GM12865 (cell line): ENCODE measurements around the gene JARID2.
A peak's percentile ranks its signal among the peaks of the same experiment; 100 is the strongest.

ENCODE experiments used
- DNase-seq: peaks from one replicate; pipeline ENCODE4 v3.0.0; 2010; ENCODE audit warnings: low read depth
- H3K4me3 ChIP-seq: 2 replicates; pipeline ENCODE4 v1.5.1; 2011; ENCODE audit warnings: mild to moderate bottlenecking, low read depth, low read length, control low read depth
- TF ChIP-seq, protein P1 (sequence below): IDR thresholded peaks from 2 replicates; pipeline ENCODE4 v1.5.1; 2011; ENCODE audit warnings: low read length, control low read depth, low read depth, inconsistent platforms; ENCODE audit not compliant: insufficient read depth; ENCODE audit errors: missing control alignments

JARID2 gene

DNA sequence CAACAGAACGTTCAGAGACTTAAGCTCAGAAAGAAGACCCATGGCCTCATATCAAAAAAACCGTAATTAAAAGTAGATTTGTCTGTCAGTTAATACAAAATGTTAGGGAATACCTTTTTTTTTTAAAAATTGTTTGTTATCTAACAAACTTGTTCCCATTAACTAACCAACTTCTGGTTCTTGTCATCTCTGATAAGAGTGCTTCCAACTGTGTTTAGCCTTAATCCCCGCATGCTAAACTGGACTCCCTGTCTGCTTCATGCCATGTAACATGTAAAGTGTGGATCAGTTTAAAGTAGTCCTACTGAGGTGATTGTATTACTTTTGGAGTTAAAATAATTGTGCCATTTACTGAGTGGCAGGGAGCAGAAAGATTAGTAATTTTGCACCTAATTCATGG, 6.3 kb downstream of the JARID2 start:
- no peak overlapping the region for H3K4me3 ChIP-seq
- DNase-seq, result no peak

DNA sequence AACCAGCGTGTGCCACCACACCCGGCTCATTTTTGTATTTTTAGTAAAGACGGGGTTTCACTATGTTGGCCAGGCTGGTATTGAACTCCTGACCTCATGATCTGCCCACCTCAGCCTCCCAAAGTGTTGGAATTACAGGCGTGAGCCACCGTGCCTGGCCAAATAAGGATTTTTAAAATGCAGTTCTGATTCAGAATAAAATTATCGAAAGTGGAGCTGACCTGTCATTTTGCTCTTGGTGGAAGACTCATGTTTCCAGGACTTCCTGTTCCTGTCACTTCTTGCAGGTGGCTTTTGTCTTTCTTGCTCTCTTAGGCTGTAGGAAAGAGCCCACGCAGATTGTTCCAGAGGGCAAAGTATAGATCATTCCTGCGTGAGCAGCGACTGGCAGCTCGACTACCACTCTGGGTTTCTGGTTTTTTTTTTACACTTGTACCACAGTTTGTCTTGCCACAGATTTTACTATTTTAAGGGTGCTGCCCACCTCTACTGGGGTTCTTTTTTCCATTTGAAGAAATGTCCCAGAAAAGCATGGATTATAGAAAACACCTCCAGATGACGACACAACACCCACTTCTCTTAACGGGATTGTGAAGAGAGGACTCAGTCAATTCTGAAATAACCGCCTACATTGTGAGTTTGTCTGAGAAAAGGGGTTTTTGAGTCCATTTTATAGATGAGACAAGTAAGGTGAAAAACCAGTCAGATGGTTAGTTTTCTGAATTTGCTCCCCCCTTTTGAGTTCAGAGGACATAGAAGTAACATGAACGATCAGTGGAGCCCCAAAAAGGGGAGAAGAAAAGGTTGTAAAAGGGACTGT, 7.5 kb downstream of the JARID2 start:
- TF ChIP-seq, protein P1, sequence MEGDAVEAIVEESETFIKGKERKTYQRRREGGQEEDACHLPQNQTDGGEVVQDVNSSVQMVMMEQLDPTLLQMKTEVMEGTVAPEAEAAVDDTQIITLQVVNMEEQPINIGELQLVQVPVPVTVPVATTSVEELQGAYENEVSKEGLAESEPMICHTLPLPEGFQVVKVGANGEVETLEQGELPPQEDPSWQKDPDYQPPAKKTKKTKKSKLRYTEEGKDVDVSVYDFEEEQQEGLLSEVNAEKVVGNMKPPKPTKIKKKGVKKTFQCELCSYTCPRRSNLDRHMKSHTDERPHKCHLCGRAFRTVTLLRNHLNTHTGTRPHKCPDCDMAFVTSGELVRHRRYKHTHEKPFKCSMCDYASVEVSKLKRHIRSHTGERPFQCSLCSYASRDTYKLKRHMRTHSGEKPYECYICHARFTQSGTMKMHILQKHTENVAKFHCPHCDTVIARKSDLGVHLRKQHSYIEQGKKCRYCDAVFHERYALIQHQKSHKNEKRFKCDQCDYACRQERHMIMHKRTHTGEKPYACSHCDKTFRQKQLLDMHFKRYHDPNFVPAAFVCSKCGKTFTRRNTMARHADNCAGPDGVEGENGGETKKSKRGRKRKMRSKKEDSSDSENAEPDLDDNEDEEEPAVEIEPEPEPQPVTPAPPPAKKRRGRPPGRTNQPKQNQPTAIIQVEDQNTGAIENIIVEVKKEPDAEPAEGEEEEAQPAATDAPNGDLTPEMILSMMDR, result no peak
- DNase-seq, result peak; percentile 45
- H3K4me3 ChIP-seq, result peak overlapping the region; percentile 23; the same call in 1 of the 2 replicates

More for the DNA sequence above, 6.3 kb downstream of the JARID2 start:
- TF ChIP-seq, protein P1, result no peak

DNA sequence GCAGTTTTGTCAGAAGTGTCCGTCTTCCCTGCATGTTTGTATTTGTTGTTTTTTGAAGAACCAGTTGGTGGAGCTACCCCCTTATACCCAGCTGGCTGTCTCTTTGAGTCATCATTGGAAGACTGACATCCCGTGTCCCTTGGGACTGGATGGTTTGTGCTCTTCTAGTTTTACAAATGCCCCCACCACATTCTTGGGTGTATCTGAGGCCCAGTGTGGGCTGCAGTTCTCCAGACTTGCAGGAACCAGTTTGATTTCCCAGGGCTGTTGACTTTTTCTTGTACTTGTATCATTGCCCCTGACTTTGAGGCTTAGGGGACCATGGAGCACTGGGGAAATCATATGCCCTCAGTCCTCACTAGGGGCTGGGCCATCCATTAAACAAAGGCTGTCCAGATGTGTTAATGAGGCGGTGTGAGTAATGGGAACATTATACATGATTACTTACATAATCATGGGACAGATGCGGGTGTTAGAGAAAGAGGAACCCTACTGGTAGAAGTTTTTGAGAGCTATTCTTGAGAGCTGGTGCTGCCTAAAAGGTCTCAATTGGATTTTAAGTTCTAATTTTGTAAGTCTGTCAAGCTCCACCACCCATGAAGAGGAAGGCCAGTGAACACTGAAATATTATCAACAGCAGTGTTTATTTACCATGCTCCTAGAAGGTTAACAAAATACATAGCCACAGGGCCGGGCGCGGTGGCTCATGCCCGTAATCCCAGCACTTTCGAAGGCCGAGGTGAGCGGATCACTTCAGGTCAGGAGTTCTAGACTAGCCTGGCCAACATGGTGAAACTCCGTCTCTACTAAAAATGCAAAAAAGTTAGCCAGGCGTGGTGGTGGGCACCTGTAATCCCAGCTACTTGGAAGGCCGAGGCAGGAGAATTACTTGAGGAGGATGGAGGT, 8.5 kb downstream of the JARID2 start:
- DNase-seq, result peak; percentile 86
- TF ChIP-seq, protein P1, result peak; percentile 29
- no peak overlapping the region for H3K4me3 ChIP-seq

DNA sequence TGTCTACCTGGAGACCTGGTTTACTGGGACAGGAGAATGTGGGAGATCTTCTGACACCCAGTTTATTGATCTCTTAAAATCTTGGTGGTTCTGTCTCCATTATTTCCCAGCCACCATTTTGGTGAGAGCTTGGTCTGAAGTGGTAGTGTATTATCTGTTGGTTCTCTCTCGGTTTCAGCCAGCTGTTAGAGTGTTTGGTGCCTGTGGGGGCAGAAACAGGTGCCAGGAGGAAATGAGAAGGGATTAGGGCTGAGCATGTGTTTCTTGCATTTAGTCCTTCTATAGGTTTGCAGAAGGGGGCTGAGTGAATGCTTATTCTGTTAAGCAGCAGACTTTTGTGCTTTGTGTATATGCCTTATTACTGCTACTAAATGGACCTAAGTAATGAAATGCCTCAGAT, 9.6 kb downstream of the JARID2 start:
- DNase-seq, result peak; percentile 86
- no peak overlapping the region for H3K4me3 ChIP-seq
- TF ChIP-seq, protein P1, result no peak

DNA sequence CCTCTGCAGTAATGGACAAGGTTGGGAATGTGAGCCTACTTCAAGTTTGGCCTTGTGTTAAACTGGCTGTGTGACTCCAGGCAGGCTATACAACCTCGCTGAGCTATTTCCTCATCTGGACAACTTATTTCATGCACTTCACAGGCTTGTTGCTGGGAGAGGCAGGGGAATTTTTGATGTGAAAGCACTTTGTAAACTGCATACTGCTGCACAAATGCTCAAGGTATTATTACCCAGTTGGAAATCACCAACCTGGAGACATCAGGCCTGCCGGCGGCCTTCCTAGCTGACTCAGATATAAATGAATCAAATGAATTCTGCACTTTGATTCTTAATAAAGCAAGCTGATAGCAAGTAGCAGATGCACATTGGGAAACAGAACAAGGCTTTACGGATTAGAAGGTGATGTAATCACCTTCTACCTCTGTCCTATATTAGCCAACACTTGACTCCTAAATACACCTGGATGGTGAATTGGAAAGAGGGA, 10.1 kb downstream of the JARID2 start:
- no peak overlapping the region for H3K4me3 ChIP-seq
- TF ChIP-seq, protein P1, result no peak
- DNase-seq, result peak; percentile 50

DNA sequence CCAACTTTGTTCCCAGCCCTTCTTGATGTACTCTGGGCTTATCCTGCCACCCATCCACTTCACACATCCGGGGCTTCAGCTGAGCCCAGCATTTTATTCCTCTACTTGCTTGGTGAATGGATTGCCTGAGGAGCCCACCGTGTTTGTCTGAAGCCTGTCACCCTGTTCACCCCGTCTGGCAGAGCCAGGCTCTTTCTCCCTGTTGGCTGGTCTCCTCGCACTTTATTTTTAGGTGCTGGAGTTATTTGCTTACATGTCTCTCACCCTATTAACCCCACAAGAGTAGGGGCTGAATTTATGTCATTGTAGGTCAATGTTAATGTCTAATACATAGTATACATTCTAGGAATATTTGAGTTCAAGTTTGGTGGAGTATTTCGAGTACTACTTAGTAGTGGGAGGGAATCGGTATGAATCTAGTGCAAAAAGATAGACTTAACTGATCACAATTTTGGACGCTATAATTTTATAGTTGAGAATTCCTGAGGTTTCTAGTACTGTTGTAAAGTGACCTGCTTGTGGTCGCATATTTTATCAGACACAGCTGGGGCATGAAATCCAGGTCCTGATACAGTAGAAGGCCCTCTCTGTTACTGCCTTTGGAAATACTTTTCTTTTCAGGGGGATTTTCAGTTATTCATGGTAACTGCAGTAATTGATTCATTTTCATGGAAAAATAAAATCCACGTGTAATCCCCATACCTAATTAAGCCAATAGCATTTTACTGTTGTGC, 10.8 kb downstream of the JARID2 start:
- DNase-seq, result no peak
- TF ChIP-seq, protein P1, result no peak
- H3K4me3 ChIP-seq, result no peak overlapping the region
